Amygdala (tissue), 56 donors: ENCODE measurements around the gene GOLPH3L.
"Not testable (repeated sequence)": the region's sequence is repeated elsewhere in the genome, so short reads cannot be mapped to it uniquely, and the experiment has no call there.

Experiments used
- DNase-seq, 56 donors: peaks; one replicate each; lab custom pipeline; 2025; lab: John Stamatoyannopoulos, UW

GOLPH3L gene

DNA sequence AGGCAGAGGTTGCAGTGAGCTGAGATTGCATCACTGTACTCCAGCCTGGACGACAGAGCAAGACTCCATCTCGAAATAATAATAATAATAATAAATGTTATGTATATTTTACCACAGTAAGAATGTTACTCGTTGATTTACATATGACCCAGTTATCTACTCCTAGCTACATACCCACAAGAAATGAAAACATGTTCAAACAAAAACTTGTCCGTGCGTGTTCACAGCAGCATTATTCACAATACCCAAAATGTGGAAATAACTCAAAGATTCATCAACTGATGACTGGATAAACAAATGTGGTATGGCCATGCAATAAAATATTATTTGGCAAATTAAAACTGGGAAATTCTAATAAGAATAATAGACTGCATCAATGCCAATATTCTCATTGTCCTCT, 35.8 kb downstream of the GOLPH3L start:
- DNase-seq: no peak

DNA sequence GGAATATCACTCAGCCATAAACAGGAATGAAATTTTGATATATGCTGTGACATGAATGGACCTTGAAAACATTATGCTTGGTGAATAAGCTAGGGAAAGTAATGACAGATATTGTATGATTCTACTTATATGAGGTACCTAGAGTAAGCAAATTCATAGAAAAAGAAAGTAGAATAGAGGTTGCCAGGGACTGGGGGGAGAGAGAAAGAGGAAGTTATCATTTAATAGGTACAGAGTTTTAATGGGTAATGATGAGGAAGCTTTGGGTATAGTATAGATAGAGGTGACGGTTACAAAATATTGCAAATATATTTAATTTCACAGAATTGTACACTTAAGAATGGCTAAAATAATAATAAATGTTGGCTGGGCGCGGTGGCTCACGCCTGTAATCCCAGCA, 36.4 kb downstream of the GOLPH3L start:
- DNase-seq: no peak

DNA sequence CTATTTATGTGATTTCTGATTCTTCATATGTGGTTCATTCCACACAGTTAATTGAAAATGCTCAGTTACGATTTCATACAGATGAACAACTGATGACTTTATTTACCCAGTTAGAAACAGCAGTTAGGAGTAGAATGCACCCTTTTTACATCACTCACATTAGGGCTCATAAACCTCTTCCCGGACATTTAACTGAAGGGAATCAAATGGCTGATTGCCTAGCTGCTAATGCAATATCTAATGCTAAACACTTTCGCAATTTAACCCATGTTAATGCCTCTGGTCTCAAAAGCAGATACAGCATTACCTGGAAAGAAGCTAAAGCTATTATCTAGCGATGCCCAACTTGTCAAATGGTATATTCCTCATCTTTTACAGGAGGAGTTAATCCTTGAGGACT, 39.9 kb downstream of the GOLPH3L start:
- not testable (repeated sequence) for DNase-seq

DNA sequence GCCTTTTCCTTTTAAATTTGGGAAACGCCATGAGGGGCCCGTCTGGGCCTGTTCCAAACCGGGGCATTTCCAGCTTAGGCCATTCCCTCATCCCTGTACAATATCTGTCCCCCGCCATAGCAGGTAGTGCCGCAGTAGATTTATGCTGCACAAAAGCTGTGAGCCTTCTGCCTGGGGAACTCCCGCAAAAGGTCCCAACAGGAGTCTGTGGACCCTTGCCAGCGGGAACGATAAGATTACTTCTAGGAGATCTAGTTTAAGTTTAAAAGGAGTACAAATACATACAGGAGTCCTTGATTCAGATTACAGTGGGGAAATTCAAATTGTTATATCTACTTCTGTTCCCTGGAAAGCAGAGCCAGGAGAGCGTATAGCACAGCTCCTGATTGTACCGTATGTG, 42.3 kb downstream of the GOLPH3L start:
- DNase-seq: not testable (repeated sequence)

DNA sequence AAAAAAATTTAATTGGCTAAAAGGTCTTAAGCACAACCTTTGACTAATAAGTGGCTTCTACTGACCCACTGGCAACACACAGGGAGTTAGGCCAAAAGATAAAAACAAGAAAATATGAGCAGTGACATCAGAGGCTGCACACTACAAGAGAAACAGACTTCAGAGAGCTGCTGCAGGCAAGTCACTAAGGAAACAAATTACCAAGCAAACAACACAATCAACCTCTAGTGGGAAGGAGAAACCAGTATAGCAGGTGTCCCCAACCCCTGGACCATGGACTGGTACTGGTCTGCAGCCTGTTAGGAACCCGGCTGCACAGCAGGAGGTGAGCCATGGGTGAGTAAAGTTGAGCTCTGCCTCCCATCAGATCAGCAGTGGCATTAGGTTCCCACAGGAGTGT, 46.8 kb downstream of the GOLPH3L start:
- DNase-seq: no peak

DNA sequence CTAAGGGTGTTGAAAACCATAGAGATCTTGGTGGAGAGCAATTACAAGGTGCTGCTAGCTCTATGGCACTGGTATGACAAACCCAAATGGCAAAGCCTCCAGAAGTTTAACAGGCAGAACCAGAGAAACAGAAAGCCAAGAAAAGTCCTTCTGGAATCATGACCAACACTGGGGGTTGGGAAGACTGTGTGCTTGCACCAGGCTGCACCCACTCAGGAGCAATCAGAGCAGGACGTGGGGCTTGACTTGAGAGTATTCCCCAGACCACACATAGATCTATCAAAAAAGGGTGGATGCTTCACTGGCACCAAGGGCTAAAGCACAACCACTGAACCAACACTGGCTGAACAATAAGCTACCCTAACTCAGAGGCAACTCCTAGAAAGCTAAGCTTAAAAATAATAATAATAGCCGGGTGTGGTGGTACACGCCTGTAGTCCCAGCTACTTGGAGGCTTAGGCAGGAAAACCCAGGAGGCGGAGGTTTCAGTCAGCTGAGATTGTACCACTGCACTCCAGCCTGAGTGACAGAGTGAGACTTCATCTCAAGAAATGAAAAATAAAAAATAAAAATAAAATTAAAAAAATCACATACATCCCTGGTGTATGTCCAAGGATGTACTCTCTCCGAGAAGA, 47.4 kb downstream of the GOLPH3L start:
- no peak for DNase-seq

DNA sequence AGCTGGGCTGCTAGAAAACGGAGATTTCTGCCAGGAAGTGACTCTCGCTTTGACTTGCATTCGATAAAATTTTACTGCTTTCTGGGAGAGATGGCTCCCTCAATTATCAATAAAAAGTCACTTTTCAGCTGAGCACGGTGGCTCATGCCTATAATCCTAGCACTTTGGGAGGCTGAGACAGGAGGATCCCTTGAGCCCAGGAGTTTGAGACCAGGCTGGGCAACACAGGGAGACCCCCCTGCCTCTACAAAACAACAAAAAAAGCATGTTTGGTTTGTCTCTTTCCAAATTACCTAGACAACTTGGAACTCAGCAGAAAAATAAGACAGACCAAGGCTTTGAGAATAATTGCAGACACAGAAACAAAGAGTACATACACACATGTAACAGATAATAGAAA, 54.7 kb downstream of the GOLPH3L start:
- DNase-seq: no peak

DNA sequence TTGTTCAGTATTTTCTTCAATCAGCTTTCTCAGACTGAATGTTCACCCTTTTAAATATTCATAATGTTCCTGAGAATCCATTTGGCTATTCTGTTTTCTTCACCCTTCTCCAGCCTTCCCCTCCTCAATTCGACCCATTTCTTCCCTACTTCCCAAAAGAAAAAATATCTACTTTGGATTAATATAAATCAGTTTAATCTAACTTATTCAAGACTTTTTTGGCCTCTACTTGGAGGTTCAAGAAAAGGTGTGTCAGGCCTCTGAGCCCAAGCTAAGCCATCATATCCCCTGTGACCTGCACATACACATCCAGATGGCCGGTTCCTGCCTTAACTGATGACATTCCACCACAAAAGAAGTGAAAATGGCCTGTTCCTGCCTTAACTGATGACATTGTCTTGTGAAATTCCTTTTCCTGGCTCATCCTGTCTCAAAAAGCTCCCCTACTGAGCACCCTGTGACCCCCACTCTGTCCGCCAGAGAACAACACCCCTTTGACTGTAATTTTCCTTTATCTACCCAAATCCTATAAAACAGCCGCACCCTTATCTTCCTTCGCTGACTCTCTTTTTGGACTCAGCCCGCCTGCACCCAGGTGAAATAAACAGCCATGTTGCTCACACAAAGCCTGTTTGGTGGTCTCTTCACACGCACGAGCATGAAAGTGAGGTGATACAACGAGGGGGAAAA, 55.7 kb downstream of the GOLPH3L start:
- DNase-seq: not testable (repeated sequence)

DNA sequence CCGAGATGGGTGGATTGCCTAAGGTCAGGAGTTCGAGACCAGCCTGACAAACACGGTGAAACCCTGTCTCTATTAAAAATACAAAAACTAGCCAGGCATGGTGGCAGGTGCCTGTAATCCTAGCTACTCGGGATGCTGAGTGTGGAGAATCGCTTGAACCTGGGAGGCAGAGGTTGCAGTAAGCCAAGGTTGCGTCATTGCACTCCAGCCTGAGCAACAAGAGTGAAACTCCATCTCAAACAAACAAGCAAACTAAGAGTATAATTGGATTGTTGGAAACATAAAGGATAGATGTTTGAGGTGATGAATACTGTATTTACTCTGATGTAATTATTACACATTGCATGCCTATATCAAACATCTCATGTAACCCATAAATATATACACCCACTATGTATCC, 58.5 kb downstream of the GOLPH3L start:
- DNase-seq: not testable (repeated sequence)

DNA sequence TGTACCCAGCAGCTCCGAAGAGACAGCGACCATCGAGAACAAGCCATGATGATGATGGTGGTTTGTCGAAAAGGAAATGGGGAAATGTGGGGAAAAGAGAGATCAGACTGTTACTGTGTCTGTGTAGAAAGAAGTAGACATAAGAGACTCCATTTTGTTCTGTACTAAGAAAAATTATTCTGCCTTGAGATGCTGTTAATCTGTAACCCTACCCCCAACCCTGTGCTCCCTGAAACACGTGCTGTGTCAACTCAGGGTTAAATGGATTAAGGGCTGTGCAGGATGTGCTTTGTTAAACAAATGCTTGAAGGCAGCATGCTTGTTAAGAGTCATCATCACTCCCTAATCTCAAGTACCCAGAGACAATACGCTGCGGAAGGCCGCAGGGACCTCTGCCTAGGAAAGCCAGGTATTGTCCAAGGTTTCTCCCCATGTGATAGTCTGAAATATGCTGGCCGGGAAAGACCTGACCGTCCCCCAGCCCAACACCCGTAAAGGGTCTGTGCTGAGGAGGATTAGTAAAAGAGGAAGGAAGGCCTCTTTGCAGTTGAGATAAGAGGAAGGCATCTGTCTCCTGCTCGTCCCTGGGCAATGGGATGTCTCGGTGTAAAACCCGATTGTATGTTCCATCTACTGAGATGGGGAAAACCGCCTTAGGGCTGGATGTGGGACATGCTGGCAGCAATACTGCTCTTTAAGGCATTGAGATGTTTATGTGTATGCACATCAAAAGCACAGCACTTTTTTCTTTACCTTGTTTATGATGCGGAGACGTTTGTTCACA, 61.9 kb downstream of the GOLPH3L start:
- DNase-seq: not testable (repeated sequence)

DNA sequence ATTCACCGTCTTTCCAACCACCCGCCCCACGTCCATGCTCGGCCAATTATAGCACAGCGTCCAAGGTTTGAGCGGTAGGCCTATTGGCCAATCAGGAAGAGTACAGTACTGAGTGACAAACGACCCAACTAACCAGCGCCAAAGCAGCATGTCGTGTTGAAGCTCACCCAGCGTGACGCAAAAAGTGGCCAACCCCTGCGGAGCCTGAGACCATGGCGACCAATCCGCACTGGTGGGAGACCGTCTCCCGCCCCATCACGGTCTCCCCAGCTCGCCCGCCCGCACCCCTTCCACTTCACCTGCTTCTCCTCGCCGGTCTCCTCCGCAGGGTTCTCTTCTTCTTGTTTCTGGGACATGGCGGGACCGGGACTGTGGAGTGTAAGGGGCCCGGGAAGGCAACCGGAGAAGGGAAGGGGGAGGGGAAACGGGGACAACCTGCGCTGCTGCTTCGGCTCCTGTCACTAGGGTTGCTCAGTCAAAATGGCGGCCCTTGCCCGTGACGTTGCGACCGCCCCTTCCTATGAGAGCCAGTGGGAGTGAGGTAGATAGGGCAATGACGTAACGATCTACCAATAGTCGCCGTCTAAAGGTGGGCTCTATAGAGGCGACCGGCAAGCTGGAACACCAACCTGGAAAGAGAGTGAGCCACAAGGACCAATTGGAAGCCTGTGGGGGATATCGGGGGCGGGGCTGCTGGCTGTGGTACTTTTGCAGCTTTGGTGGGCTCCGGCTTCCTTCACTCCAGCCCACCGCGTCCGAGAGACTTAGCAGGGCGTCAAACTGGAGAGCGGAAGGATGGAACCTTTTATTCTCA, 67.6 kb downstream of the GOLPH3L start, which contains the start of gene ENSA:
TSS of gene ENSA (minus strand) at position 498 of the 814 bp plus-strand sequence. CDS start at position 356, 142 bp downstream.
- DNase-seq: peak; percentile 91 to 99 (median 98)

DNA sequence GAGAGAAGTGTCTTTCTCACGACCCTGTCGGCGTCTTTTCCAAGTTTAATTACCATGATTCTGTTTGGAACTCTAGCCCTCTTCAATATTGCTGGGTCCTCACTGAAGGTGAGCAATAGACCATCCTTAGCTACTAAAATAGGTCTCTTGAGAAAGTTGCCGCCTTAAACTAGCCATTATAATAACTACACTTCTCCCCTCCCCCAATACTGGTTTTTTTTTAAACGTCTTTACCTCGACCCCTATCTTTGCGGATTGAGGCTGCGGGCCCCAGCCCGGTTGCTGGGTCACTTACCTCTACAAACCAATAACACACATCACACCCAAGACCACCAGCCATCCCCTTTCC, 68.2 kb downstream of the GOLPH3L start:
- DNase-seq: no peak

DNA sequence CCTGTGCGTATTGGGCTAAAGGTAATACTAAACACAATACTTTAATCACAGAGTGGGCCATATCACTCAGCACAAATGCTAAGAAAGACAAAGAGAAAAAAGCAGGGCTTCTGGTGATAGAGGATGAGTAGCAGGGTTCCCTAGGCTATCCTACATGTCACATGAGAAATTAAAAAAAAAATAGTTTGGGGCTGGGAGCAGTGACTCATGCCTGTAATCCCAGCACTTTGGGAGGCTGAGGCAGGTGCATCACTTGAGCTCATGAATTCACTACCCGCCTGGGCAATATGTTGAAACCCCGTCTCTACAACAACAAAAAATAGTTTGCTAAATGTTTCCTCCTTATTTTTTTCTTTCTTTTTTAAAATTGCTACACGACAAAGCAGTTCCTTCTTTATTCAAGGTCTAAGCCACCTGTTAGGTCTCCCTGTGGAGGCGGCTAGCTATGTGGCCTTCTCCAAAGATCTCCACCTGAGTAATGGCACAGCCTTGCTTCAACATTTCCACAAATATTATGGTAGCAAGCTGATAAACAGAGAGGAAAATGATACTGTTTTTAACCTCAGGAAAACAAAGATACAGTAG, 69.0 kb downstream of the GOLPH3L start:
- no peak for DNase-seq

DNA sequence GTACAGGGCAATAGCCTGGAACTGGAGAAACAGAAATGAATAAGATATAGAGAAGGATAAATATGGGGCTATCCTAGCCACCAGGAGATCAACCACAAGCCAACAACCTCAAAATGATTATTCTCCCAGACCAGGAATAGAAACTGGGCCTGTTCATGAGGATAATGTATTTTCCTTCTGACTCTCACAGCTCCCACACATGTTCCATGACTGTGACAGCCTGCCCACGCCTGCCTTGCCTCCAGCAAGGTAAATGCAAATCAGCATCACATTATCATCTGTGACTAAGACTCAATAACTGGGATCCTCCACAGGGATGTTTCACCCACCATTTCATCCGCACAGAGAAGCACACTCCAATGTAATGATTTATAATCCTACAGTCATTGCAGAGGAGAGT, 70.8 kb downstream of the GOLPH3L start:
- peak in 28 of 56 donors; percentile 1 to 66 (median 23) for DNase-seq

DNA sequence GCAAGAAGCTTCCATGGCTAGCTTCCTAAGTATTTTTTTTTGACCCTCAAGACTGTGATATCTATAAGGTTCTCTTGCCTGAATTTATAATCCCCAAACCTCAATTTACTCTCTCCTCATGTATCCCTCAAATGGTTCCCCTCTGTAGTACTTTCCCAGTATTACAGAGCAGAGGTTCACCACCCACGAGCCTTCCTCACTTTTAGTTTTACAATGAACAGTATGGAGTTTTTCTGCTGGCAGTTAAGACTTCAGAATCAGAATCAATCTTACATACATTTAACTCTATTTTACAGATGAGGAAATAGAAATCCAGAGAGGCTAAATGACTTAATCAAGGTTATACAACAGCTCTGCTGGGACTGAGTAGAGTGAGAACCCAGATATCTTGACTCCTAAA, 72.4 kb downstream of the GOLPH3L start:
- DNase-seq: not testable (repeated sequence)

DNA sequence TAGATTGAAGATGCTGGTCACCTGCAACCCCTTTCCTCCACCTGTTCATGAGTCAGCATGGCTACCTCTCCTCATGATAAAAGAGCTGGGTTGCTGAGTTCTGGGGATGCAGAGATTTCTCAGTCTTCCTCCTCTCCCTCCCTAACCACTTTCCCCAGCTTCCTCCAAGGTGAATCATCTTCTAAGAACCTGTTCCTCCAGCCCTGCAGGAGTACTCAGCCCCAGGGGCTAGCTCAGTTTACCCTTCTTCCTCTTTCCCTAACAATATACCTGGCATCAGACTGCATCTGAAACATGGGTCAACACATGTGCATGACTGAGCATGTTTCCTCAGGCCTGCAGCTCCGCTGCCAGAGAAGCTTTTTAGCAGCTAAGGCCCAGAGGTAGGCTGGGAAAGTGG, 72.8 kb downstream of the GOLPH3L start:
- not testable (repeated sequence) for DNase-seq

DNA sequence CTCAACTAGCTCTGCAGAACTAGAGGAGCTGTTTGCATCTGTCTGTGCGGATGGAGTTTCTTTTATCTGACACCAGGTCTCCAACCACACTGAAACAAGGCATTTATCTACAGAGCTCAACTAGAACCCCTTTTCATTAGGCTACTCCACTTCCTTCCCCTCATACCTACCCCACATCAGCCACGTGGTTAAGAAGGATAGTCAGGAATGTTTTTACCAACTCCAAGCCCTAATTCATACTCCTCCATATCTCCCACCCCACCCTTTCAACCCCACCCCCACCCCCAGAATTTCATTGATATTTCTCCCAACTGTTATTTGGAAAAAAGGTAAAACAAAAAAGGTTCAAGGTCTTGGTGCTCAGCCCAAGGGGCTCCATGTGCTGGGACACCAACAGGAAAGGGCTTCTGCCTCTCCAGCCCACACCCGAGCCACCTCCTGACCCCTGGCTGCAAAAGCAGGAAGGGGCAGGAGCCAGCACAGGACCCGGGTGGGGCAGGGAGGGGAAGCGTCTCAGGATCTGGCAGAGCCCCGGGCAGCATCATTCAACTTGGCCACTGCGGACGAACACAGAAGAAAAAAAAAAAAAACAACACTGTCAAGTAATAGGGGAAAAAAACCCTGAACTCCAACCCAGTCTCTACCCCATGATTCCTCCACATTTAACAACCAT, 74.5 kb downstream of the GOLPH3L start:
- DNase-seq: no peak

DNA sequence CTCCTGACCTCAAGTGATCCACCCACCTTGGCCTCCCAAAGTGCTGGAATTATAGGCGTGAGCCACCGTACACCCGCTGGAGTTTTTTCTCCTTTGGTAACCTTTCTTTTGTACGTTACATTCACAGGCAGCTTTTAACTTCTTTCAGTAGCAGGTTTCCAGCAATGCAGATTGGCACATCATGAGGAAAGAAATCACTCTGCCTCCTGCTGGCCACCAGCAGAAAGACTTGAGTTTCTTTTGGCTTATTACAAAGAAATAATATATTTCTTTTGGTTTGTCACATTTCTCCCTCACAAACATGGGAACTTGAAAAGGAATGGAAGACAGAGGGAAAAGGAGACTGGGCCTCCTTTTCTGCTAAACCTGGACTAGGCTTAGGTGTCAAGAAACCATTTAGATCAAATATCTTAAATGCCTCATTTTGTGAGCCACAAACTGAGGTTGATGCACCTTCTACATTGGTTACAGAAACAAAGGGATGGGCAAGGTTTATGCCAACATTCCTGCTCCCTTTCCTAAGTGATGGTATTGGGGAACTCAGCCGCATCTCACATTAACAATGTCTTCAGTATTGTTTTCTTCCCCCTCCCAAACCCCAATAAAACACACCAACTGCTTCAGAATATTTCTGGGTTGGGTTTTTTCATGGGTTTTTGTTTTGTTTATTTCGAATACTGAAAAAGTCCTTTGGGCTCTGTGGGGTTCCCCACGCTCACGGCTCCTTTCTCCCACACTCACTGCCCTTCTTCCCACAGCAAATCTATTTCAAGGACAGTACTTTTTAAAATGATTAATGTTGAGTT, 75.3 kb downstream of the GOLPH3L start:
- DNase-seq: peak in 12 of 56 donors; percentile 1 to 45 (median 11)

DNA sequence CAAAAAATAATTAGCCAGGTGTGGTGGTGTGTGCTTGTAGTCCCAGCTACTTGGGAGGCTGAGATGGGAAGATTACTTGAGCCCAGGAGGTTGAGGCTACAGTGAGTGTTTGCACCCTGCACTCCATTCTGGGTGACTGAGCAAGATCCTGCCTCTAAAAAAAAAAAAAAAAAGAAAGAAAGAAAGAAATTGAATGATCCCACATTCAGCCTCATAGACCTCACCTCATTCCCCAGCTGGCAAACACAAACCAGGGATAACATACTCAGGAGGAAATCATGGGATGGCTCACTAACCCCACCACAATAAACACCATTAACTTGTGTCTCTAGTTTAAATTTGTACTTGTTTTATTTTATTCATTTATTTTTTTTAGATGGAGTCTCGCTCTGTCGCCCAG, 76.0 kb downstream of the GOLPH3L start:
- DNase-seq: no peak
